SK-N-SH (cell line): Measurements from ENCODE around the gene ITIH2. TPM values are rescaled to one million over a fixed set of nuclear protein-coding genes. Genes with fewer than 3 reads are reported as not detected.
A peak's percentile ranks its signal among the peaks of the same experiment; 100 is the strongest.

ENCODE experiments used
- CTCF ChIA-PET: fragments of 300-600, 350-600 bp; formaldehyde crosslinking; extraction: SDS; loops from one replicate; lab custom pipeline; 2021; lab: Yijun Ruan, JAX
- POLR2A ChIA-PET: fragments of 350-600 bp; sonication (Branson Sonifier 250); formaldehyde crosslinking; extraction: SDS; loops from one replicate; lab custom pipeline; 2020; ENCODE audit warnings: antibody characterized with exemption, inconsistent platforms; lab: Yijun Ruan, JAX
- DNase-seq: peaks from one replicate; pipeline ENCODE4 v3.0.0; 2012
- H2AFZ ChIP-seq: fragments of 200-600 bp; sonication (generic); 2 replicates; pipeline ENCODE4 v1.8.1; 2016; ENCODE audit warnings: antibody characterized with exemption, mild to moderate bottlenecking, low read depth
- H3F3A ChIP-seq: fragments of 200-600 bp; sonication (generic); replicated peaks from 2 replicates; pipeline ENCODE3; 2016; ENCODE audit warnings: antibody characterized with exemption, mild to moderate bottlenecking; ENCODE audit not compliant: insufficient read depth
- H3K27ac ChIP-seq, 2 experiments: fragments of 200-500 bp in 1 of 2; fragments of 200-600 bp in 1 of 2; sonication (Bioruptor generic) in 1 of 2; sonication (generic), shearing (Covaris generic) in 1 of 2; 2 replicates each; pipeline versions ENCODE4 v1.5.1 to v1.6.1; 2014 to 2016; ENCODE audit warnings: low read depth in 2 of 2, inconsistent platforms in 1 of 2, low read length in 1 of 2, mild to moderate bottlenecking in 1 of 2, mixed read lengths in 1 of 2
- H3K27me3 ChIP-seq: fragments of 200-600 bp; sonication (generic), shearing (Covaris generic); 2 replicates; pipeline ENCODE4 v1.6.1; 2016; ENCODE audit warnings: mixed run types; ENCODE audit not compliant: insufficient read depth
- H3K36me3 ChIP-seq, 2 experiments: fragments of 200-500 bp in 1 of 2; fragments of 200-600 bp in 1 of 2; sonication (Bioruptor generic) in 1 of 2; sonication (generic) in 1 of 2; replicated peaks in 1 of 2; 2 replicates each; pipeline versions ENCODE3 to v1.5.1; 2014 to 2016; ENCODE audit warnings: low read length in 1 of 2, mild to moderate bottlenecking in 1 of 2; ENCODE audit not compliant: insufficient read depth in 2 of 2, control insufficient read depth in 1 of 2
- H3K4me1 ChIP-seq, 2 experiments: fragments of 200-500 bp in 1 of 2; fragments of 200-600 bp in 1 of 2; sonication (Bioruptor generic) in 1 of 2; sonication (generic), shearing (Covaris generic) in 1 of 2; 2 replicates each; pipeline versions ENCODE4 v1.5.1 to v1.6.1; 2014 to 2016; ENCODE audit warnings: low read depth in 1 of 2, low read length in 1 of 2, mixed run types in 1 of 2; ENCODE audit not compliant: insufficient read depth in 2 of 2, control insufficient read depth in 1 of 2
- H3K4me2 ChIP-seq: fragments of 200-600 bp; sonication (generic), shearing (Covaris generic); 2 replicates; pipeline ENCODE4 v1.6.1; 2017; ENCODE audit warnings: mixed run types
- H3K4me3 ChIP-seq, 2 experiments: fragments of 200-500 bp in 1 of 2; fragments of 200-600 bp in 1 of 2; sonication (Bioruptor generic) in 1 of 2; sonication (generic), shearing (Covaris generic) in 1 of 2; 2 replicates each; pipeline versions ENCODE4 v1.5.1 to v1.8.1; 2014 to 2016; ENCODE audit warnings: low read depth in 2 of 2, inconsistent platforms in 1 of 2, low read length in 1 of 2, mild to moderate bottlenecking in 1 of 2, mixed read lengths in 1 of 2, moderate library complexity in 1 of 2
- H3K79me2 ChIP-seq: fragments of 200-600 bp; sonication (generic); 2 replicates; pipeline ENCODE4 v1.8.1; 2017; ENCODE audit warnings: mild to moderate bottlenecking; ENCODE audit not compliant: insufficient read depth
- H3K9ac ChIP-seq: fragments of 200-600 bp; sonication (generic); 2 replicates; pipeline ENCODE4 v1.6.1; 2017; ENCODE audit warnings: mixed run types
- H3K9me2 ChIP-seq: fragments of 200-600 bp; sonication (generic); 2 replicates; pipeline ENCODE4 v1.6.1; 2017; ENCODE audit warnings: mixed run types
- H3K9me3 ChIP-seq: fragments of 200-600 bp; sonication (generic); 2 replicates; pipeline ENCODE4 v1.6.1; 2017; ENCODE audit warnings: mixed run types, mild to moderate bottlenecking, moderate library complexity
- H4K20me1 ChIP-seq: fragments of 200-600 bp; sonication (generic); 2 replicates; pipeline ENCODE4 v1.6.1; 2017; ENCODE audit warnings: mild to moderate bottlenecking, mixed run types; ENCODE audit not compliant: insufficient read depth
- CHD2 ChIP-seq: fragments of 150-350 bp; IDR thresholded peaks from 2 replicates; pipeline ENCODE4 v1.6.1; 2018; ENCODE audit warnings: low read length; ENCODE audit not compliant: partially characterized antibody
- FOXJ3 ChIP-seq: sonication (generic); formaldehyde crosslinking; IDR thresholded peaks from 2 replicates; pipeline ENCODE4 v1.5.1; 2020; ENCODE audit warnings: mild to moderate bottlenecking, missing genetic modification reagents
- FOXM1 ChIP-seq: IDR thresholded peaks from 2 replicates; pipeline ENCODE4 v1.4.0; 2012; ENCODE audit warnings: low read depth, mild to moderate bottlenecking
- IRF3 ChIP-seq: fragments of 150-350 bp; IDR thresholded peaks from 2 replicates; pipeline ENCODE4 v1.6.1; 2016; ENCODE audit warnings: mild to moderate bottlenecking, low read depth, low read length
- MXI1 ChIP-seq: IDR thresholded peaks from 2 replicates; pipeline ENCODE4 v1.6.1; 2012; ENCODE audit warnings: mild to moderate bottlenecking, low read depth, low read length, improper control_type of control experiment
- PBX3 ChIP-seq: IDR thresholded peaks from 2 replicates; pipeline ENCODE4; 2012
- RAD21 ChIP-seq: IDR thresholded peaks from 2 replicates; pipeline ENCODE4 v1.6.1; 2012; ENCODE audit warnings: mild to moderate bottlenecking, low read length
- RFX5 ChIP-seq: IDR thresholded peaks from 2 replicates; pipeline ENCODE4 v1.6.1; 2012; ENCODE audit warnings: mild to moderate bottlenecking, improper control_type of control experiment, low read length
- SIN3A ChIP-seq: IDR thresholded peaks from 2 replicates; pipeline ENCODE4 v1.6.1; 2012; ENCODE audit warnings: low read depth, mild to moderate bottlenecking, low read length, moderate library complexity, borderline replicate concordance
- SMC3 ChIP-seq: IDR thresholded peaks from 2 replicates; pipeline ENCODE4 v1.6.1; 2012; ENCODE audit warnings: low read depth, low read length, improper control_type of control experiment
- TEAD4 ChIP-seq: IDR thresholded peaks from 2 replicates; pipeline ENCODE4 v1.4.0; 2012; ENCODE audit warnings: mild to moderate bottlenecking, borderline replicate concordance; ENCODE audit not compliant: insufficient read depth
- USF1 ChIP-seq: IDR thresholded peaks from 2 replicates; pipeline ENCODE4 v1.4.0; 2012; ENCODE audit warnings: low read depth, borderline replicate concordance
- WGBS: methylation state at CpG from one replicate; pipeline ENCODE4 v1.1.6; 2017; ENCODE audit warnings: low lambda C conversion rate; 5-methylcytosine and 5-hydroxymethylcytosine counted together
- polyA plus RNA-seq, 3 experiments: library from polyadenylated mRNA; depleted of rRNA; stranded (reverse); fragments of >200 nt; gene quantifications; 2 replicates each; pipeline ENCODE4 v1.2.3, GENCODE V29; 2012

ITIH2 gene
- polyA plus RNA-seq, 1 of the 3 experiments (the other 2 are of a cell fraction) = not detected

- TF ChIP-seq USF1 (no peak), SMC3 (no peak), FOXJ3 (CRISPR knock-in tag) (no peak), IRF3 (no peak), TEAD4 (no peak)
Observed at GRCh38 chr10:7786430-7786829, 83.3 kb downstream of the ITIH2 start (continued).

- DNase-seq = no peak
- TF ChIP-seq SIN3A (no peak), RFX5 (no peak), PBX3 (no peak), RAD21 (no peak), MXI1 (no peak; the same call in 1 of the 2 replicates), FOXM1 (no peak), SMC3 (no peak), CHD2 (no peak), FOXJ3 (CRISPR knock-in tag) (no peak)
- peak overlapping the region; percentile 88 for H3K9ac ChIP-seq
- 8% methylated on average over 6 of the region's 26 CpGs for WGBS
- peaks cover 62% of the 10 kb centered on the region for H4K20me1 ChIP-seq
- H3K4me3 ChIP-seq = peak overlapping the region; percentile 85 to 92
- H3K36me3 ChIP-seq = peaks cover 6 to 11% of the 10 kb centered on the region in 2 experiments
- ChIA-PET CTCF (interaction anchor here (0.9 to 1.1 kb wide), 2 partner anchors 10 kb away, joined by 3 read pairs; no protein-coding TSS in a partner anchor), POLR2A (interaction anchor here (1.0 to 2.1 kb wide), 3 partner anchors 10 to 31 kb away, joined by 3 to 9 read pairs (median 5); partner anchors contain the start of gene TAF3)
- H3K9me3 ChIP-seq = no peaks in the 10 kb centered on the region
- H3K9me2 ChIP-seq = no peaks in the 10 kb centered on the region
- H3K27me3 ChIP-seq = no peaks in the 10 kb centered on the region
- peaks cover 6% of the 10 kb centered on the region for H3F3A ChIP-seq
- H3K27ac ChIP-seq = peak overlapping the region; percentile 65; a peak in 2 of 4 replicates
- H3K79me2 ChIP-seq = peaks cover 100% of the 10 kb centered on the region
- H2AFZ ChIP-seq = peak overlapping the region; percentile 68
- peak overlapping the region; percentile 86 for H3K4me2 ChIP-seq
- peaks cover 7 to 14% of the 10 kb centered on the region in 2 experiments; a peak in 3 of 4 replicates for H3K4me1 ChIP-seq
Observed at GRCh38 chr10:7787150-7787856, 84.2 kb downstream of the ITIH2 start.
